ENCODE results near the gene EDA.

EDA gene

DNA sequence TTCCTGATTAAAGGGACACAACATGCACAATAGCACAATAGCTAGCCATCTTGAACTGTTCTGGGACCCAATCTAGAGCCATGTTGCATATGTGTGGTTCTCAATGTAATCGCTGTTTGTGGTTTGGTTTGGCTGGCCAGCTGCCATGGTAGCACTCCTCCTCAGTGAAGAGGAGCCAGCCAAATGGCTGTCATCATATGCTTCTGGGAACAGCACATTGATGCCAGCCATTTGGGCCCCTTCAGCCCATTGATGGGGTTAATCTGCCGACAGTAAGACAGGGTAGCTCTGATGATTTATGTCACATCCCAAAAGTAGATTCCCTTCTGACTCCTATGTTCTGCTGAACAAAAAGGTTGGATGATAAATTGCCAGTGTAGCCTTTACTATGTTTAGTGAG lies 385.4 kb downstream of the EDA start:
- no peak overlapping the region for H3K4me3 ChIP-seq (replicated peaks; ENCODE audit: low read depth, low read length)
- TF ChIP-seq, protein P1, sequence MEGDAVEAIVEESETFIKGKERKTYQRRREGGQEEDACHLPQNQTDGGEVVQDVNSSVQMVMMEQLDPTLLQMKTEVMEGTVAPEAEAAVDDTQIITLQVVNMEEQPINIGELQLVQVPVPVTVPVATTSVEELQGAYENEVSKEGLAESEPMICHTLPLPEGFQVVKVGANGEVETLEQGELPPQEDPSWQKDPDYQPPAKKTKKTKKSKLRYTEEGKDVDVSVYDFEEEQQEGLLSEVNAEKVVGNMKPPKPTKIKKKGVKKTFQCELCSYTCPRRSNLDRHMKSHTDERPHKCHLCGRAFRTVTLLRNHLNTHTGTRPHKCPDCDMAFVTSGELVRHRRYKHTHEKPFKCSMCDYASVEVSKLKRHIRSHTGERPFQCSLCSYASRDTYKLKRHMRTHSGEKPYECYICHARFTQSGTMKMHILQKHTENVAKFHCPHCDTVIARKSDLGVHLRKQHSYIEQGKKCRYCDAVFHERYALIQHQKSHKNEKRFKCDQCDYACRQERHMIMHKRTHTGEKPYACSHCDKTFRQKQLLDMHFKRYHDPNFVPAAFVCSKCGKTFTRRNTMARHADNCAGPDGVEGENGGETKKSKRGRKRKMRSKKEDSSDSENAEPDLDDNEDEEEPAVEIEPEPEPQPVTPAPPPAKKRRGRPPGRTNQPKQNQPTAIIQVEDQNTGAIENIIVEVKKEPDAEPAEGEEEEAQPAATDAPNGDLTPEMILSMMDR (IDR thresholded peaks at IDR 0.05; ENCODE audit: low read length, missing control alignments) = no peak
- DNase-seq (ENCODE audit: low read depth) = peak; percentile 80

DNA sequence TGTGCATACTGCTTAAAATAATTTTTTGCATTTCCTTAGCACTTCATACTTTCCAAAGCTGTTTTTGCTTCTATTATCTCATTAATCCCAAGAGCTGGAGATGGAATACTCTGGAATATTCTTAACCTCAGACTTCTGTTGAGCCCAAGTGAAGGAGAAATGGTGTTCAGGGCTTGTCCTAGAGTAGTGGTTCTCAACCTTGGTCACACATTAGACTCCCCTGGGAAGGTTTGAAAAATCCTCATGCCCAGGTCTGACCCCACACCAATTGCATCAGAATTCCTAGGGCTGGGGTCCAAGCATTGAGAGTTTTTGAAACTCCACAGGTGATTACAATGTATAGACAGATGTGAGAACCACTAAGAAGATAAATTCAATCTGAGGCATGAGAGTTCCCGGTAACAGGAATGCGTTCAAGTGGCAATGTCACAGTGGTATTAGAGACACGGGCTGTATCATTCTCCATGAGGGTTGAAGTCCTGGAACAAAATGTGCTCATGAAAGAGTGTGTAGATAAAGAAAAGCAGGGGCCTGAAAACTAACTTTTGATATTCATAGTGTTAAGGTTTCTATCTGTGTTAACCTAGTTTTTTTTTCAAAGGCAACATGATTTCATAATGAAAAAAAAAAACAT lies 385.9 kb downstream of the EDA start:
- DNase-seq (ENCODE audit: low read depth) = no peak
- H3K4me3 ChIP-seq (replicated peaks; ENCODE audit: low read depth, low read length) = no peak overlapping the region
- TF ChIP-seq, protein P1 (IDR thresholded peaks at IDR 0.05; ENCODE audit: low read length, missing control alignments) = no peak

DNA sequence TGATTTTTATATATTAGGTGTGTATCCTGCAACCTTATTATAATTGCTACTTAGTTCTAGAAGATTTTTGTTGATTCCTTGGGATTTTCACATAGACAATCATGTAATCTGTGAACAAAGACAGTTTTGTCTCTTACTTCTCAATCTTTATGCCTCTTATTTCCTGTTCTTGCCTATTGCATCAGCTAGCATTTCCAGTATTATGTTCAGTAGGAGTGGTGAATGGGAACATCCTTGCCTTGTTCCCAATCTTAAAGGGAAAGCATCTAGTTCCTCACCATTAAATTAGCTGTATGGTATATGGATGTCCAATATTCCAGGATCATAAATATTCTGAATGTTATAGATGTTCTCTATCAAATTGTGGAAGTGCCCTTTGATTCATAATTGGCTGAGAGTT lies 392.0 kb downstream of the EDA start:
- peak; percentile 52 for DNase-seq (ENCODE audit: low read depth)
- TF ChIP-seq, protein P1 (IDR thresholded peaks at IDR 0.05; ENCODE audit: low read length, missing control alignments) = no peak
- no peak overlapping the region for H3K4me3 ChIP-seq (replicated peaks; ENCODE audit: low read depth, low read length)

DNA sequence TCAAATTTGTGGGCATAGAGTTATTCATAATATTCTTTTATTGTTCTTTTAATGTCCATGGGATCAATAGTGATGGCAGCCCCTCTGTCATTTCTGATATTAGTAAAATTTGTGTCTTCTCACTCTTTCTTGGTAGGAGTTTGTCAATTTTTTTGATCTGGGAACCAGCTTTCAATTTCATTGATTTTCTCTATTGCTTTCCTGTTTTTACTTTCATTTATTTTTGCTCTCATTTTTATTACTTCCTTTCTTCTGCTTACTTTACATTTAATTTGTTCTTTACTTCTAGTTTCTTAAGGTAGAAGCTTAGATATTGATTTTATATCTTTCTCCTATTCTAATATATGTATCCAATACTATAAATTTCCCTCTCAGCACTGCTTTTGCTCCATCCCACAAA lies 393.1 kb downstream of the EDA start:
- TF ChIP-seq, protein P1 (IDR thresholded peaks at IDR 0.05; ENCODE audit: low read length, missing control alignments) = no peak
- H3K4me3 ChIP-seq (replicated peaks; ENCODE audit: low read depth, low read length) = no peak overlapping the region
- no peak for DNase-seq (ENCODE audit: low read depth)

DNA sequence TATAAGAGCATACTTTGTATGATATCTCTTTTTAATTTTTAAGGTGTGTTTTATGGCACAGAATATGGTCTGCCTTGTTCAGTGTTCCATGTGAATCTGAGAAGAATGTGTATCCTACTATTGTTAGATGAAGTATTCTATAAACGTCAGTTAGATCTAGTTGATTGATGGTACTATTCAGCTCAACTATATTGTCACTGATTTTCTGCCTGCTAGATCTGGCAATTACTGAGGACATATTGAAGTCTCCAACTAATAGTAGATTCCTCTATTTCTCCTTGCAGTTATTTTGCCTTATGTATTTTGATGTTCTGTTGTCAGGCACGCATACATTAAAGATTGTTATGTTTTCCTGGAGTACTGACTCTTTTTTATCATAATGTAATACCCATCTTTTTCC lies 394.1 kb downstream of the EDA start:
- H3K4me3 ChIP-seq (replicated peaks; ENCODE audit: low read depth, low read length) = no peak overlapping the region
- TF ChIP-seq, protein P1 (IDR thresholded peaks at IDR 0.05; ENCODE audit: low read length, missing control alignments) = no peak
- no peak for DNase-seq (ENCODE audit: low read depth)

DNA sequence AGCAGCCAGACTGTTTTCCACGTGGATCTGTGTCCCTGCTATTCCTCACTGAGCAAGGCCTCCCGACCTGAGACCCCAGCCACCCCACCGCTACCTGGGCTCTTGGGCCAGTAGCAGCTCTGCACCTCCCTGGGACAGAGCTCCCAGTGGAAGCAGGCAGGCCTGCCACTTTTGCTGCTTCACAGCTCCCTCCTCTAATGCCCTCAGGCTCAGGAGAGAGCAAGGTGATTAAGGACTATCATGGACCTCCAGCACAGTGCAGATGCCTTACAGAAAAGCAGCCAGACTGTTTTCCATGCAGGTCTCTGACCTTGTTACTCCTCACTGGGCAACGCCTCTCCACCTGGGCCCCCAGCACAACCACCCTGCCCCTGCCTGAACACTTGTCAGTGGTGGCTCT lies 396.8 kb downstream of the EDA start:
- TF ChIP-seq, protein P1 (IDR thresholded peaks at IDR 0.05; ENCODE audit: low read length, missing control alignments) = no peak
- H3K4me3 ChIP-seq (replicated peaks; ENCODE audit: low read depth, low read length) = no peak overlapping the region
- DNase-seq (ENCODE audit: low read depth) = no peak

All from fibroblast of pulmonary artery (primary cell).